B cell (primary cell): Measurements from ENCODE around the gene TMEM44.

Experiments used
- EZH2 ChIP-seq: IDR thresholded peaks from 2 replicates; pipeline ENCODE4 v1.6.1; 2012; ENCODE audit warnings: borderline replicate concordance, low read depth, mild to moderate bottlenecking, moderate library complexity, low read length; ENCODE audit not compliant: insufficient read depth, poor library complexity, severe bottlenecking
- TF ChIP-seq, protein P1 (sequence below): fragments of 200-600 bp; IDR thresholded peaks from one replicate; pipeline ENCODE4 v1.8.0; 2022; ENCODE audit warnings: antibody characterized with exemption, mild to moderate bottlenecking

DNA sequence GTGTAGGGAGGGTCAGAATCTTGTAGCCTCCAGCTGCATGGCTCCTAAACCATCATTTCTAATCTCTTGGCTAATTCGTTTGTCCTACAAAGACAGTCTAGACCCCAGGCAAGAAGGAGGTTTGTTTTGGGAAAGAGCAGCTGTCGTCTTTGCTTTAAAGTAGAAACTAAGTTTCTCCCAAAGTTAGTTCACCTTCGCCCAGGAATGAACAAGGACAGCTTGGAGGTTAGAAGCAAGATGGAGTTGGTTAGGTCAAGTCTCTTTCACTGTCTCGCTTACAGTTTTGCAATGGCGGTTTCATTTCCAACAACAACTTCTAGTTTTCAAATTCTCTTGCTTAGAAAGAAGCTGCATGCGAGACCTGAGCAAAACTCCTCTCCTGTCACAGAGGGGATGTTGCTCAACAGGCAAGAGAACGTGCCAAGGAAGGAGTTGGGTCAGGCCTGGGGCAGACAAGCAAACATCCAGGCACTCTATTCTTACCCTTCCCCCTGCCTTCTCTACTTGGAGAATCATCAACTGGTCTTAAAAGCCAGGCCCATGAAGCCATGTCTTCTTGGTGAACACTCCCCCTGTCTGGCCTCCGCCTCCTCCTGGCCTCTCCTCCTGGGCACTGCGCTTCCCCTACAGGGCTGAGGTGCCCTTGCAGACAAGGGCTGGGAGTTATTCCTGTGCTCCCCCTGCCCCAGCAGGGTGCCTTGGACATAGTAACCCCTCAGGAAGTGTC lies 57.6 kb downstream of the TMEM44 start:
- TF ChIP-seq, protein P1, sequence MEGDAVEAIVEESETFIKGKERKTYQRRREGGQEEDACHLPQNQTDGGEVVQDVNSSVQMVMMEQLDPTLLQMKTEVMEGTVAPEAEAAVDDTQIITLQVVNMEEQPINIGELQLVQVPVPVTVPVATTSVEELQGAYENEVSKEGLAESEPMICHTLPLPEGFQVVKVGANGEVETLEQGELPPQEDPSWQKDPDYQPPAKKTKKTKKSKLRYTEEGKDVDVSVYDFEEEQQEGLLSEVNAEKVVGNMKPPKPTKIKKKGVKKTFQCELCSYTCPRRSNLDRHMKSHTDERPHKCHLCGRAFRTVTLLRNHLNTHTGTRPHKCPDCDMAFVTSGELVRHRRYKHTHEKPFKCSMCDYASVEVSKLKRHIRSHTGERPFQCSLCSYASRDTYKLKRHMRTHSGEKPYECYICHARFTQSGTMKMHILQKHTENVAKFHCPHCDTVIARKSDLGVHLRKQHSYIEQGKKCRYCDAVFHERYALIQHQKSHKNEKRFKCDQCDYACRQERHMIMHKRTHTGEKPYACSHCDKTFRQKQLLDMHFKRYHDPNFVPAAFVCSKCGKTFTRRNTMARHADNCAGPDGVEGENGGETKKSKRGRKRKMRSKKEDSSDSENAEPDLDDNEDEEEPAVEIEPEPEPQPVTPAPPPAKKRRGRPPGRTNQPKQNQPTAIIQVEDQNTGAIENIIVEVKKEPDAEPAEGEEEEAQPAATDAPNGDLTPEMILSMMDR = no peak
- no peak for TF ChIP-seq EZH2
